ENCODE data around the gene NAALADL2.

The NAALADL2 gene

DNA sequence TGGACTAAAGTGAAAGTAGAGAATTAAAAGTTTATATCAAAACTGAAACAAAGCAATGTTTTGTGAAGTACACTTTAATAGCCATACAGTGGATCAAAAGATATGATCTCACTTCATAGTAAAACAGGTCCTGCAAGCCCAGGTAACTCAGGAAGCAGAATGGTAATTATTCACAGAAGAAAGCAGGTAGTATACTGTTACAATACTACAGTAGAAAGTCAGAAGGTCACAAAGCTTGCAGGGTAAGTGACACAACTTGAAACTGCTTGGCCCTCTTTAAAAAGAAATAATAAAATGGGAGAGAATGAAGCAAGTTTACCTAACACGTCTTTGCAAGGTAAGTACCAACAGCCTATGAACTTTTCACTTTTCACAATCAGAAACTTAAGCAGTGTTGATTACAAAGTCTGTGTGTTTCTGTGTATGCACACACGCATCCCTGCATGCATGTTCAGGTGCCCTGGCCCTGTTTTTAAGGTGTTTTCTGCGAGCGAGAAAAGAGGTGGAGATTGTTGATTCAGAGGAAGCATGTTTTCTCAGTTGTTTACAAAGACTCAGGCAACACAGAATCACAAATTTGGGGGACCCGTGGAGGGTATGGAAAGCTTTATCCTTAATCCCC is at the start of gene NAALADL2:
NAALADL2 (plus strand) TSS at position 221 of the 622 bp plus-strand sequence.
- TF ChIP-seq, protein P1, sequence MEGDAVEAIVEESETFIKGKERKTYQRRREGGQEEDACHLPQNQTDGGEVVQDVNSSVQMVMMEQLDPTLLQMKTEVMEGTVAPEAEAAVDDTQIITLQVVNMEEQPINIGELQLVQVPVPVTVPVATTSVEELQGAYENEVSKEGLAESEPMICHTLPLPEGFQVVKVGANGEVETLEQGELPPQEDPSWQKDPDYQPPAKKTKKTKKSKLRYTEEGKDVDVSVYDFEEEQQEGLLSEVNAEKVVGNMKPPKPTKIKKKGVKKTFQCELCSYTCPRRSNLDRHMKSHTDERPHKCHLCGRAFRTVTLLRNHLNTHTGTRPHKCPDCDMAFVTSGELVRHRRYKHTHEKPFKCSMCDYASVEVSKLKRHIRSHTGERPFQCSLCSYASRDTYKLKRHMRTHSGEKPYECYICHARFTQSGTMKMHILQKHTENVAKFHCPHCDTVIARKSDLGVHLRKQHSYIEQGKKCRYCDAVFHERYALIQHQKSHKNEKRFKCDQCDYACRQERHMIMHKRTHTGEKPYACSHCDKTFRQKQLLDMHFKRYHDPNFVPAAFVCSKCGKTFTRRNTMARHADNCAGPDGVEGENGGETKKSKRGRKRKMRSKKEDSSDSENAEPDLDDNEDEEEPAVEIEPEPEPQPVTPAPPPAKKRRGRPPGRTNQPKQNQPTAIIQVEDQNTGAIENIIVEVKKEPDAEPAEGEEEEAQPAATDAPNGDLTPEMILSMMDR (conservative IDR thresholded peaks at IDR 0.05; ENCODE audit: low read depth, low read length): no peak
- no peak within 1 kb of the TSS for H3K4me3 ChIP-seq (ENCODE audit: low read length)
- no peak for DNase-seq (ENCODE audit: low read depth)

DNA sequence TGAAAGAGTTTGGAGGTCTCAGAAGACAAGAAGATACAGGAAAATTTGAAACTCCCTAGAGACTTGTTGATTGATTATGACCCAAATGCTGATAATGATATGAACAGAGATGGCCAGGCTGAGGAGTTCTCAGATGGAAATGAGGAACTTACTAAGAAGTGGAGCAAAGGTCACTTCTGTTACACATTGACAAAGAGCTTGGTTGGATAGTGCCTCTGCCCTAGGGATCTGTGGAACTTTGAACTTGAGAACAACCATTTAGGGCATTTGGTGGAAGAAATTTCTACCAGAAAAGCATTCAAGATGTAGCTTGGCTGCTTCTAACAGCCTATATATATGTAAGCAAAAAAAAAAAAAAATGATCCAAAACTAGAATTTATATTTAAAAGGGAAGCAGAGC is 48.9 kb upstream of the NAALADL2 start:
- H3K4me3 ChIP-seq (ENCODE audit: low read length): no peak overlapping the region
- no peak for DNase-seq (ENCODE audit: low read depth)
- TF ChIP-seq, protein P1 (conservative IDR thresholded peaks at IDR 0.05; ENCODE audit: low read depth, low read length): no peak

DNA sequence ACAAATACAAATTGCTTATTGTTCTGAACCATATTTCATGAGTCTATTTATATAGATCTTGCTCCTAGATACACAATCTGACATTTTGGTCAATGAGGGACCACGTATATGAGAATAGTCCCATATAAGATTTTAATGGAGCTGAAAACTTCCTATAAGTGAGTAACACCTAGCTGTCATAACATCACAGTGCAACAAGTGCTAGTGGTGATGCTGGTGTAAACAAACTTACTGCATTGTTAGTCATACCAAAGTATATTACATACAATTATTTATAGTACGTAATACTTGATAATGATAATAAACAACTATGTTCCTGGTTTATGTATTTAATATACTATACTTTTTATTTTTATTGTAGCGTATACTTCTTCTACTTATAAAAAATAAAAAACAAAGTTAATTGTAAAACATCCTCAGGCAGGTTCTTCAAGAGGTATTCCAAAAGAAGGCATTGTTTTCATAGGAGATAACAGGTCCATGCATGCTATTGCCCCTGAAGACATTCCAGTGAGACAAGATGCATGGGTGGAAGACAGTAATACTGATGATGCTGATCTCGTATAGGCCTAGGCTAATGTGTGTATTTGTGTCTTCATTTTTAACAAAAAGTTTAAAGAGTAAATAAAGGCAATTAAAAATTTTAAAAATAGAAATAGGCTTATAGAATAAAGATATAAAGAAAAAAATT is 46.8 kb upstream of the NAALADL2 start:
- no peak for DNase-seq (ENCODE audit: low read depth)
- H3K4me3 ChIP-seq (ENCODE audit: low read length): no peak overlapping the region
- TF ChIP-seq, protein P1 (conservative IDR thresholded peaks at IDR 0.05; ENCODE audit: low read depth, low read length): no peak

DNA sequence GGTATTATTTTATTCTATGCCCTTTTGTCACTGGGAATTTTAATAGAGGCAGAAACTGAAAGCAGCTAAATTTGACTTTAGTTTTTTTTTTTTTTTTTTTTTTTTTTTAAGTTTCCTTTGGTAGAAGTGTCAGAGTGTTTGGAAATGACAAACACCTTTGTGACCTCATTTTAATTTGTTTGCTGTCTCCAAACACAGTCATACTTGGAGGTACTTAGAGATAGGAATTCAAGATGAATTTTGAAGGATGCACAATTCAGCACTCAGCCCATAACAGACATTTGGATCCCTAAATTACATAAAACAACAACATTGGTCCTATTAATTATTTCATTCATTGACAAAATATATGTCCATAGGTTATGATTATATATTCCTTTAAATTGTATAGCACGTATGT is 43.4 kb upstream of the NAALADL2 start:
- DNase-seq (ENCODE audit: low read depth): no peak
- no peak overlapping the region for H3K4me3 ChIP-seq (ENCODE audit: low read length)
- TF ChIP-seq, protein P1 (conservative IDR thresholded peaks at IDR 0.05; ENCODE audit: low read depth, low read length): no peak

DNA sequence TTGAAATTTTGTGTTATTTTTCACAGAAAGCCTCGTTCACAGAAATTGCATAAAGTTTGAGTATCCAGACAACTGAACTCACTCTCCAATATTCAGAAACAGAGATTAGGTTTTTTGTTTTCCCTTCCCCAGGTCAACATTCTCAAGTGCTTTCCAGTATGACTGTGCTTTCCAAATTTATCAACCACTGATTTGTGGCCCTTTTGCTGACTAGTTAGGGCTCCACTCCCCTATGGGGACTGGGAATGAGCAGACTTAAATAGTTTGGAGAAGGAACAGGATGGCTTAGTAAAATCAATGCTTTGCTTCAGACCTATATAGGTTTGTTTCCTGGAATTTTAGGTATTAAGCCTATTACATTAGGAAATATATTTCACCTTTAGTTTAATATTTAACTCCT is 38.2 kb upstream of the NAALADL2 start:
- no peak for DNase-seq (ENCODE audit: low read depth)
- TF ChIP-seq, protein P1 (conservative IDR thresholded peaks at IDR 0.05; ENCODE audit: low read depth, low read length): no peak
- H3K4me3 ChIP-seq (ENCODE audit: low read length): no peak overlapping the region

DNA sequence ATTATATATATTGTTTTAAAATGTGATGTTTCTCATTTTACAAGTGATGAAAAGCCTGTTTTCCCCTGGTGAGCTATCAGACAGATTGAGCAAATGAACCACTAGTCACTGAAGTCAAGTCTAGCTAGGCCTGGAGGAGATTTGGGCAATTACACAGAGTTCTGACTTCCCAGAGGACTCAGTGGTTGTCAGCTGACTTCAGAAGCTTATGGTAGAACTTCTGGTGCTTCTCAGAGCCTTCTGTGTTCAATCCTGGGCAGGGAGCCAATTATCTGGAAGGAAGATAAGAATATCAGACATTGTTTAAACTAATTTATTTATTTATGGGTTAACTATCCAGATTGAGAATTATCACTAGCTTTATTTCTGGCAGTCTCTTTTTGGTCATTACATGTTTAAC is 37.7 kb upstream of the NAALADL2 start:
- DNase-seq (ENCODE audit: low read depth): no peak
- TF ChIP-seq, protein P1 (conservative IDR thresholded peaks at IDR 0.05; ENCODE audit: low read depth, low read length): no peak
- H3K4me3 ChIP-seq (ENCODE audit: low read length): no peak overlapping the region

DNA sequence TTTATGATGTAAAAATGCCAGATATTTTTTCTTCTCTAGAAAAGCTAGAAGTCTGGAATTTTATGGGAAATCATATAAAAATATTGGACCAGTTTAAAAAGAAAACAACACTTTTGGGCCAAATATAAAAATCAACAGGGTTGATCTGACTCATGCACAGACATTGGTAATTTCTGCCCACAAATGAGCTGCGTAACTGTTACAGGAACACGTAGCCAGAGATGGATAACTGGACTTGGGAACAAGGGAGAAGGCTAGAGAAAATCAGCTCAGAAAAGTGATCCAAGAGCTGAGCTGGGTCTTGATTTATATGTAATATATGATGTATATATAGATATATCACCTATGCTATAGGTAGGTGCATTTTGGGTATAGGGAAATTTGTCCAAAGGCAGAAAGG is 36.8 kb upstream of the NAALADL2 start:
- no peak for DNase-seq (ENCODE audit: low read depth)
- TF ChIP-seq, protein P1 (conservative IDR thresholded peaks at IDR 0.05; ENCODE audit: low read depth, low read length): no peak

More for the DNA sequence above, 36.8 kb upstream of the NAALADL2 start:
- no peak overlapping the region for H3K4me3 ChIP-seq (ENCODE audit: low read length)

All from retinal pigment epithelial cell (primary cell).